Limb (tissue), 2 donors: Measurements from ENCODE around the gene ZDHHC21.

Experiments used
- DNase-seq, 2 donors: peaks; one replicate each; pipeline ENCODE4 v3.0.0-alpha.2; 2016; ENCODE audit errors: extremely low spot score in 2 of 2

ZDHHC21 gene

DNA sequence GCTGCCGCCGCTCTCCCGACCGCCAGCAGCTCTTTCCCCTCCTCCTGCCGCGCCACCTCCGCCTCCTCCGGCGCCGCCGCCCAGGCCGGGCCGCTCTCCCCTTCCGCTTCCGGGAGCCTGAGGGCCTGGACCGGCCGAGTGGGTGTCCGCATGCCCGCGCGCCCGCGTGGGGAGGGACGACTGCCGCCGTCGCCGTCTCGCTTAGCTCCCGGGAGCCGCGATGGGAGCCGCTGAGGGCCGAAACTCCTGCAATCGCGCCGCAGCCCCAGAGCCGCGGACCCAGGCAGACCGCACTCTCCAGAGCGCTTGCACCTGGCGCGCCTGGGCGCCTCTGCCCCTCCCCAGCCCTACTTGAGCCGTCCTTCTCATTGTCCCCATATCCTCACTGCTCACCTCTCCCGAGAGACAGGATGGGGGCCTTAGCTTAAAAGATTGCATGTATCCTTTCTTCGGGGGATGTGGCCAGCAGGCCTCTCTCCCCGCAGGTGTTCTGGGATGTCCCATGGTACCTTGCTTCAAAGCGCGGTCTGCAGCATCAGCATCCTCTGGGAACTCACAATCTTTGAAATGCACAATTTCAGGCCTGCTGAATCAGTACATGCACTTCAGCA, at the start of gene ZDHHC21:
ZDHHC21 (minus strand) TSS at position 182 of the 611 bp plus-strand sequence. CDS start 19,092 bp downstream, outside the sequence.
- peak; percentile 45 to 83 for DNase-seq

GRCh38 chr9:14741369-14741768, 48.1 kb upstream of the ZDHHC21 start:
- no peak for DNase-seq

DNA sequence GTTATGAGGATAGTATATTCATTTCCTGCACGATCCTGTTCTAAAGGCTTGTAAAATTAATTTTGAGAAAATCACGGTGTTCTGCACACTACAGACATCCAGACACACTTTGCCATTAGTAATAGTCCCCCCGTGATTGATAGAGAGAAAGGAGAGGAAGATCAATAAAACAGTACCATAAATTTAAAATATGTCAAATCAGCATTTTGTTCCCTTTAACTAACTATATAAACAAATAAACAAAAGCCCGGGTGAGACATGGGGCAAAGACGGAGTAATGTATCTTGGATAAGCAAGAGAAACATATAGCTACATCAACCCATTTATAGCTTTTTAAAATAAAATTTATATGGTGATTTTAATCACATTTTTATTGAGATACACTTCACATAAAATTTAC, 39.9 kb upstream of the ZDHHC21 start:
- no peak for DNase-seq

GRCh38 chr9:14731294-14731981, 38.2 kb upstream of the ZDHHC21 start:
- no peak for DNase-seq

DNA sequence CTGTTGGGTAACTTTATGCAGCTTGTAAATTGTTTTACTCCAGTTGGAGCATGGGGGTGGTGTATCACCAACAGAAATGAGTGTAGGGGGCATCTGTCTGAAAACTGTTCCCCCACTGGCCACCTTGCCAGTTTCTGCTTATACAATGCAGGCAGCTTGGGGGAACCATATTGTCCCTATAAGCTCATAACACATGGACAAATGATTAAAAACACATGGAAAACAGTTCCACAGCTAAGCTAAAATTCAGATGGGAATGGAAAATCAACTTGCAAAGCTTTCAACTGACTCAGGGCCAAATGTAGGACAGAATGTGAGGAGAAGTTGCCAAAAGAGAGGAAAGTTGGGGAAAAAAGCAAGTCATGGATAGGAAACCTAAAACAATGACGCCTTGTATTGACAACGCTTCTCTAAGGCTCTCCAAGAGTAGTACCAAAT, 37.2 kb upstream of the ZDHHC21 start:
- peak; percentile 53 to 88 for DNase-seq

DNA sequence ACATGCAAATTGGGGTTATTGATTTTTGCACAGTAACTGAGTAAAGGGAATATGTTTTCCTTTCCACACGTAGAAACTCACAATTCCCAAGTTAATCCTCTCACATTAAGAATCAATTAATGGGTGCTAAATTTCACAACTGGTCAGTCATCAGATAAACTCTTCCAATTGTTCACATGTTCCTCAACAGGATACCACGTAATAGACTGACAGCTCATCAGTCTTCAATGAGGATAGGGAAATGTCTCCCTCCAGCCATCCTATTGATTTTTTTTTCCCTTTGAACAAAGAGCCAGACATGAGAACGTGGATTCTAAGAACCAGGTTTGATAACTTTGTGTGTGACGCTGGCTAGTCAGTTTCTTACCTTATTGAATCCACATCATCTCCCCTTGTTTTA, 30.1 kb upstream of the ZDHHC21 start:
- no peak for DNase-seq

DNA sequence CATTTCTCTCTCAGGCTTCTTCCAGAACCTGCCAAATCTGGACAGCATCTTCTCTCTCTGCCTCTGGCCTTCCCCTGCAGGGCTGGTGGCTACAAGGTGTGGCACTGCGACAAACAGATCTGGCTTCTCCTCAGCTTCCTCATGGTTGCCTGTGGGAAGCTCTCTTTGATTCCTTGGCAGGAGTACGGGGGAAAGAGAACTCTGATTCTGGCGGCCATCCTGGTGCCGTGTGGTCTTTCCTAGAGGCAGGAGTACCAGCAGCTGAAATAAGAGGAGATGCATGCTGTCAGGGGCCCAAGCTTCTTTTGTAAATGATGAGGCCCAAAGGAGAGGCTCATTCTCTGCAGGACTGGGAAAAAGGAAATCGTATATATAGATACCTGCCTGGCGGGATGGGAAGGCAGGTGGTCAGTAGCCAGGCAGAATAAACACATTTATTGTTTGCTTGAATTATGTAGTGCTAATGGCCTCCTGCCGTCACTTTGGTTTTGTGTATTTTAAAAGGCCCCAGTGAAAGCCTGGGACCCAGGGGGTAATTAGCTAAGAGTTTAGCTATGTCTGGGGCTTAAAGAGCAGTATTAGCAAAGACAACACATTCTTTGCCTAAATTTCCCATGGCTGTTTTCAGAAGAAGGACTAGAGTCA, 29.3 kb upstream of the ZDHHC21 start, which contains the start of gene CER1:
CER1 (minus strand) TSS at position 343 of the 645 bp plus-strand sequence; CDS start at position 282, 61 bp downstream.
- DNase-seq, result no peak

DNA sequence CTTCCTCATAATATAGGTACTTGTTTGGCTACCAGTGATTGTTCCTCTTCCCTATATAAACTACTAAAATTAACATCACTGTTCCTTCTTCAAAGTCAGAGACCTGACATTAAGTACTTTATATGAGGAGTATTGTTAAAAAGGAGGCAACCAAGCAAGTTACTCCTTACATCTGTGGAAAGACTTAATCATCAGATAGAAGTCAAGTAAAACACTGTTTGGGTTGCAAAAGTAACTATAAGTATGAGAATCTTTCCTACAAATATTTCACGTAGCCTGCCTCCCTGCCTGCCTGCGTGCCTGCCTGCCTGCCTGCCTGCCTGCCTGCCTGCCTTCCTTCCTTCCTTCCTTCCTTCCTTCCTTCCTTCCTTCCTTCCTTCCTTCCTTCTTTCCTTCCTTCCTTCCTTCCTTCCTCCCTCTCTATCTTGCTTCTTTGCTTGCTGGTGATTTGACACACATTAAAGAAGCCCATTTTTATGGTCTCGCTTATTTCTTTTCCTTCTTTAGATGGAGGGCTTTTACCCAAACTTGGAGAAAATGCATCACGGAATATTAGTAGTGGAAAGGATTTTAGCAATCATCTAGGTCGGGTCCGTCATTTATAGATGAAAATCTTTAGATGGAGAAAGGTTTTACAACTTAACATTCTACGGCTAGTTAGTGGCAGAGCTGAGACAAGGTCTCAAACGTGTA, 26.1 kb upstream of the ZDHHC21 start:
- DNase-seq, result no peak

DNA sequence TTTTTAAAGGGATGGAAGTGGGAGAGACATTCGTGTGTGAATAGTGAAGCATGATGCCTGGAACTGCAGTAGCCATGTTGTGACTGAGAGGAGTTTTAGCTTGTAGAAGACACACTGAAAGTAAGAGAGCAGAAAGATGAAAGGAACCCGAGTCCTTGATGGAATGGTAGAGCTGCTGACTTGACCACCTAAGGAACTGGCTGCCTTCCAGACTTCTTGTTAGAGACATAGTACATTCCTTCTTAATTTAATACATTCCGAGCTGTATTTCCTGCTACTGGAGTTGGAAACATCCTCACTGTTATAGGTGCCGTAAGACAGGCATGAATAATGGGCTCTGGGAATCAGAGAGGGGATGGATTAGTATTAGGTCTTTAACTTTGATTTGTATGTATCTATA, 21.9 kb upstream of the ZDHHC21 start:
- DNase-seq, result no peak

- DNase-seq, result no peak
Measured at GRCh38 chr9:14713187-14713767, 20.0 kb upstream of the ZDHHC21 start.

DNA sequence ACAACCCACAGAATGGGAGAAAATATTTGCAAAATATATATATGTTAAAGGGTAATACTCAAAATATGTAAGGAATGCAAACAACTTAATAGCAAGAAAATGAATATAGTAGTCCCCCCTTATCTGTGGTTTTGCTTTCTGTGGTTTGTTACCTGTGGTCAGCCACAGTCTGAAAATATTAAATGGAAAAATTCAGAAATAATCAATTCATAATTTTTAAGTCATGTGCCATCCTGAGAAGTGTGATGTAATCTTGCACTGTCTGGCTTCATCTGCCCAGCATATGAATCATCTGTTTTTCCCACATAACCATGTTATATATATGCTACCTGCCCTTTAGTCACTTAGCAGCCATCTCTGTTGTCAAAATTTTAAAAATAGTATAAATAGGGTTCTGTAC, 17.6 kb upstream of the ZDHHC21 start:
- no peak for DNase-seq

DNA sequence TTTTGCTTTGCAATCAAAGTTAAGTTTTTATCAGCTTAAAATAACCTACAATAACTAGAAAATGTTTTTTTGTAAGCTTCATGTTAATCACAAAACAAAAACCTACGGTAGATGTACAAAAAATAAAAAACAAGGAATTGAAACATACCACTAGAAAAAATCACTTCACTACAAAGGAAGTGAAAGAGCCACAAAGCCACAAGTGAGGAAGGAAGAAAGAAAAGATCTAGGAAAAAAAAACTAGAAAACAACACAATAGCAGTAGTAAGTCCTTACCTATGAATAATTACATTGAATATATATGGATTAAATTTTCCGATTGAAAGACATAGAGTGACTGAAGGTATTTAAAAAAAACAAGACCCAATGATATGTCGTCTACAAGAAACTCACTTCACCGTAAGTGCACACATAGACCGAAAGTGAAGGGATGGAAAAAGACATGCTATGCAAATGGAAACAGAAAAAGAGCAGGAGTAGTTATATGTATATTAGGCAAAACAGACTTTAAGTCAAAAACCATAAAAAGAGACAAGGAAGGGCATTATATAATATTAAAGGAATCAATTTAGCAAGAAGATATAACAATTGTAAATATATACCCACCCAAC, 13.4 kb upstream of the ZDHHC21 start:
- DNase-seq, result no peak

- no peak for DNase-seq
Measured at GRCh38 chr9:14705079-14705478, 11.8 kb upstream of the ZDHHC21 start.

DNA sequence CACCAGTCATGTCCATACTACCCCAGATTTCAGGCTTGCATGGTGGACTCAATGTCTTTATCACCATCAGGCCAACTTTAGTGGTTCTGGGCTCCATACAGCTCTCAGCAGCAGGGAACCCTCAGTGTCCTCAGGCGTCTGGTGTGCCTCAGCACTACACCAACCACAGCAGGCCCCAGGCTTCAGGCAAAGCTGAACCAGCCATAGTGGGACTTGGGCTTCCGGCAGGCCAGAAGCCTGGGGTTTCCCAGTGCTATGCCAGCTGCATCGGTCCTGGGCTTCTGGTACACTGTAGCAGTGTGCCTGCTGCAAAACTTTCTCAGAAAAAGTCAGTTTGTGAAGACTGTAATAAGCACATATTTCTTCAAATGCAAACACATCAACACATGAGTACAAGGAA, 11.0 kb upstream of the ZDHHC21 start:
- no peak for DNase-seq

- peak in 1 of 2 donors; percentile 23 for DNase-seq
Measured at GRCh38 chr9:14702200-14702720, 9.0 kb upstream of the ZDHHC21 start.

DNA sequence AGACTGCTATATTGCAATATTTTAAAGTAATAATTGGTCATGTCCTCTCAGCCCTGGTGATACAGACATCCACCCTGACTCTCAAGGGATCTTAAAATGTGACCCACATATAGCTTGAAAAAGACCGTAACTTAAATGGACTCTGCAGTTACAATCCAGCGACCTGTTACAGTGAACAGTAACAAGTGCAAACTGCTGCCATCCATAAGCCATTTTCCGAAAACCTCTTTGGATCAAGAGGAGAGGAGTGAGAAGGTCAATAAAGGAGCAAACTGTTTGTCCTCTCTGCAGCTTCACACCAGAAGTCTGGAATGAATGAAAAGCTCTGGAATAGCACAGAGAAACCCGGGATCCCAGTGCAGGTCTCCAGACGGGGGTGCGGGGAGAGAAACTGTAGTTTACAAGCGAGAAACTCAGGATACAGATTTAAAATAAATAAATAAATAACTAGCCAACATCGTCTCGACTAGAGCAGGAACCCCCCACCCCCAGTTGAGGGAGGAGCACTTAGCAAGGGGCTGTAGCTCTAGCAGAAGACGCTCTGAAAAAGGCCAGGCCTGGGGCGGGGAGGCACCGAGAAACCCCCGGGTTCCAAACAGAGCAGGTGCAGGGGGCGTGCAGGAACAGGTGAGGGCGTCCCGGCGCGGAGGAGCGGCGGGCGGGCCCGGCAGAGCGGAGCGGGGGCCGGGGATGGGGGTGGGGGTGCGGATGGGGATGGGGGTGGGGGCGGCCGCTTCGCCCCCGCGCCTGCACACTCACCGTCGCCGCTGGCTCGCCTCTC, 572 bp downstream of the ZDHHC21 start:
- DNase-seq, result peak in 1 of 2 donors; percentile 27

- no peak for DNase-seq
Measured at GRCh38 chr9:14690948-14691730, 2.1 kb downstream of the ZDHHC21 start.

DNA sequence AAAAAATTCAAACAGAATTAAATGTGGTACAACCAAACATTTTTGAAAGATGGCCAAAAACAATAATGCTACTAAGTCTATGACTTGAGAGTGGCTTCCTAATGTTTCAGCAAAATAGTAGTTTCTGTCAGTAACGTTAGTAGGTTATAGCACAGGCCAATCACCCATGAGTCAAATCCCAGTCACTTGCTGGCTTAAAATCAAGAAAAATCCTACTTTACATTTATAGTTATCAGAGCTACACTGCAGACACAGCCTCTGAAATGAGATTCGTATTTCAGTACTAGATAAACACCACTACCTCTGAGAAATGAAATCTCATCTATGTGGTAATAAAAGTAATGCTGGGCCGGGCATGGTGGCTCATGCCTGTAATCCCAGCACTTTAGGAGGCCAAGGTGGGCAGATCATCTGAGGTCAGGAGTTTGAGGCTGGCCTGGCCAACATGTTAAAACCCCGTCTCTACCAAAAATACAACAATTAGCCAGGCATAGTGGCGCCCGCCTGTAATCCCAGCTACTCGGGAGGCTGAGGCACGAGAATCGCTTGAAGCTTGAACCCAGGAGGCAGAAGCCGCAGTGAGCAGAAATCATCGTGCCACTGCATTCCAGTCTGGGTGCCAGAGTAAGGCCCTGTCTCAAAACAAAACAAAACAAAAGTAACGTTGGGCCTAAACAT, 6.1 kb downstream of the ZDHHC21 start:
- no peak for DNase-seq

DNA sequence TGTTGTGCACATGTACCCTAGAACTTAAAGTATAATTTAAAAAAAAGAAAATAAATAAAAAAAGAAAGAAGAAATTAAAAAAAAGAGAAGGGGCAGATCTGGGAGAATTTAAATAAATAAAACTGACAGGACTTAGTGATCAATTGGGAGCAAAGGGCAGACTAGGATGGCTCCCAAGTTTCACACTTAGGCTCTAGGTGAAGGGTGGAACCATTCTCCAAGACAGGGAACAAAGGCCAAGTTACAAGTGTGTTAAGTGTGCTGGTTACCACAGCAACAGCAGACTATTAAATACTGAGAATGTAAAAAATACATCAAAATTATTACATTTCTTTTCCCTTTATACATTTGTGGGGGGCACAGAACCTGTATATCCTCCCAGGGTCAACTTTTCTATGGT, 7.1 kb downstream of the ZDHHC21 start:
- DNase-seq, result no peak
